Measurements from ENCODE around the gene LZTS3.

- no peak for TF ChIP-seq CTCF (optimal IDR thresholded peaks at IDR 0.05 in 1 of 3, IDR thresholded peaks at IDR 0.05 in 1 of 3, conservative IDR thresholded peaks at IDR 0.05 in 1 of 3; ENCODE audit: extremely low read depth in 1 of 3, insufficient read depth in 2 of 3, low read length in 3 of 3)
- no peak for TF ChIP-seq EZH2 (IDR thresholded peaks at IDR 0.05; ENCODE audit: low read length)
Measured at GRCh38 chr20:3128275-3128984, 44.9 kb downstream of the LZTS3 start.

All from keratinocyte (primary cell).